K562 (cell line): ENCODE results near the gene LRMDA.

Experiments
- CHD4 ChIP-seq: fragments of 200-600 bp; sonication (generic); IDR thresholded peaks from 3 replicates; pipeline ENCODE4 v1.6.1; 2012; ENCODE audit warnings: low read depth, mild to moderate bottlenecking, mixed read lengths, low read length, inconsistent platforms; ENCODE audit not compliant: insufficient read depth, insufficient replicate concordance, poor library complexity, severe bottlenecking
- CREB5 ChIP-seq: fragments of 250-450 bp; sonication (Bioruptor Pico); IDR thresholded peaks from 2 replicates; pipeline ENCODE4 v1.5.0; 2020; ENCODE audit warnings: mild to moderate bottlenecking
- FOXA1 ChIP-seq: fragments of 450-650 bp; IDR thresholded peaks from 2 replicates; pipeline ENCODE4 v1.6.1; 2016; ENCODE audit warnings: mild to moderate bottlenecking, borderline replicate concordance
- POLR2A ChIP-seq: fragments of 450-650 bp; conservative IDR thresholded peaks from 2 replicates; pipeline ENCODE4 v1.6.1; 2016
- PTBP1 ChIP-seq: fragments of 200-400 bp; formaldehyde crosslinking; IDR thresholded peaks from 2 replicates; pipeline ENCODE4 v1.6.1; 2017; ENCODE audit warnings: low read depth, low read length
- TARDBP ChIP-seq: fragments of 450-650 bp; IDR thresholded peaks from 2 replicates; pipeline ENCODE4 v1.6.1; 2016
- ZNF408 ChIP-seq: fragments of 250-450 bp; sonication (Bioruptor Pico); IDR thresholded peaks from 2 replicates; pipeline ENCODE4 v1.4.0; 2020; ENCODE audit warnings: low read depth, mild to moderate bottlenecking, moderate library complexity
- TF ChIP-seq, protein P1 (sequence below), 3 experiments: IDR thresholded peaks in 2 of 3; conservative IDR thresholded peaks in 1 of 3; 2 replicates each; pipeline ENCODE4 v1.5.1; 2011 to 2012; ENCODE audit warnings: low read length in 3 of 3, mild to moderate bottlenecking in 3 of 3, control low read depth in 2 of 3, improper control_type of control experiment in 1 of 3, inconsistent platforms in 1 of 3, low read depth in 1 of 3, mixed read lengths in 1 of 3, moderate library complexity in 1 of 3; ENCODE audit not compliant: insufficient read depth in 2 of 3

GRCh38 chr10:76549171-76549570 lies 1117.7 kb downstream of the LRMDA start:
- TF ChIP-seq CREB5 (CRISPR knock-in tag) (no peak), POLR2A (no peak), FOXA1 (no peak), TARDBP (no peak), PTBP1 (no peak), CHD4 (no peak), ZNF408 (CRISPR knock-in tag) (no peak)
- TF ChIP-seq, protein P1, sequence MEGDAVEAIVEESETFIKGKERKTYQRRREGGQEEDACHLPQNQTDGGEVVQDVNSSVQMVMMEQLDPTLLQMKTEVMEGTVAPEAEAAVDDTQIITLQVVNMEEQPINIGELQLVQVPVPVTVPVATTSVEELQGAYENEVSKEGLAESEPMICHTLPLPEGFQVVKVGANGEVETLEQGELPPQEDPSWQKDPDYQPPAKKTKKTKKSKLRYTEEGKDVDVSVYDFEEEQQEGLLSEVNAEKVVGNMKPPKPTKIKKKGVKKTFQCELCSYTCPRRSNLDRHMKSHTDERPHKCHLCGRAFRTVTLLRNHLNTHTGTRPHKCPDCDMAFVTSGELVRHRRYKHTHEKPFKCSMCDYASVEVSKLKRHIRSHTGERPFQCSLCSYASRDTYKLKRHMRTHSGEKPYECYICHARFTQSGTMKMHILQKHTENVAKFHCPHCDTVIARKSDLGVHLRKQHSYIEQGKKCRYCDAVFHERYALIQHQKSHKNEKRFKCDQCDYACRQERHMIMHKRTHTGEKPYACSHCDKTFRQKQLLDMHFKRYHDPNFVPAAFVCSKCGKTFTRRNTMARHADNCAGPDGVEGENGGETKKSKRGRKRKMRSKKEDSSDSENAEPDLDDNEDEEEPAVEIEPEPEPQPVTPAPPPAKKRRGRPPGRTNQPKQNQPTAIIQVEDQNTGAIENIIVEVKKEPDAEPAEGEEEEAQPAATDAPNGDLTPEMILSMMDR (IDR thresholded peaks at IDR 0.05 in 2 of 3, conservative IDR thresholded peaks at IDR 0.05 in 1 of 3; ENCODE audit: insufficient read depth in 2 of 3, low read depth in 1 of 3, low read length in 3 of 3): no peak
